Tibial artery (tissue), 4 donors: Measurements from ENCODE around the gene PDE9A.

Experiments
- DNase-seq, 2 donors: peaks; one replicate each; pipeline ENCODE4 v3.0.0-alpha.2; 2019
- H3K27ac ChIP-seq, 2 donors: fragments of 200-600 bp; sonication (generic) in 1 of 2; 1 replicate in 1 of 2; 2 replicates in 1 of 2; pipeline ENCODE4 v1.5.1; 2018 to 2019; ENCODE audit warnings: mild to moderate bottlenecking in 1 of 2
- H3K27me3 ChIP-seq, 2 donors: fragments of 200-600 bp; sonication (generic) in 1 of 2; one replicate each; pipeline versions ENCODE4 v1.5.1 to v1.6.0; 2016 to 2019
- H3K36me3 ChIP-seq, 3 donors: fragments of 200-600 bp; sonication (generic) in 2 of 3; one replicate each; pipeline ENCODE4 v1.5.1; 2016 to 2019; ENCODE audit warnings: mild to moderate bottlenecking in 2 of 3
- H3K4me1 ChIP-seq, 4 donors: fragments of 200-600 bp; sonication (generic) in 2 of 4; 1 replicate in 3 of 4; 2 replicates in 1 of 4; pipeline ENCODE4 v1.5.1; 2016 to 2019
- H3K4me3 ChIP-seq, 2 donors: fragments of 200-600 bp; sonication (generic) in 1 of 2; 1 replicate in 1 of 2; 2 replicates in 1 of 2; pipeline ENCODE4 v1.5.1; 2018 to 2019; ENCODE audit warnings: mild to moderate bottlenecking in 2 of 2
- H3K9me3 ChIP-seq, 3 donors: fragments of 200-600 bp; sonication (generic) in 1 of 3; one replicate each; pipeline ENCODE4 v1.5.1; 2016 to 2019
- intact Hi-C: fragments of 100-400 bp; cut with DNase I; formaldehyde crosslinking; loops from one replicate; pipeline ENCODE4 v1.15.0; 2023; ENCODE audit warnings: low total_unique reads
- TF ChIP-seq, protein P1 (sequence below), 2 experiments: fragments of 200-600 bp in 1 of 2; fragments of 450-650 bp in 1 of 2; IDR thresholded peaks; one replicate each; pipeline ENCODE4 v1.5.1; 2017 to 2019; ENCODE audit warnings: antibody characterized with exemption in 2 of 2, mild to moderate bottlenecking in 1 of 2, moderate library complexity in 1 of 2

The PDE9A gene

DNA sequence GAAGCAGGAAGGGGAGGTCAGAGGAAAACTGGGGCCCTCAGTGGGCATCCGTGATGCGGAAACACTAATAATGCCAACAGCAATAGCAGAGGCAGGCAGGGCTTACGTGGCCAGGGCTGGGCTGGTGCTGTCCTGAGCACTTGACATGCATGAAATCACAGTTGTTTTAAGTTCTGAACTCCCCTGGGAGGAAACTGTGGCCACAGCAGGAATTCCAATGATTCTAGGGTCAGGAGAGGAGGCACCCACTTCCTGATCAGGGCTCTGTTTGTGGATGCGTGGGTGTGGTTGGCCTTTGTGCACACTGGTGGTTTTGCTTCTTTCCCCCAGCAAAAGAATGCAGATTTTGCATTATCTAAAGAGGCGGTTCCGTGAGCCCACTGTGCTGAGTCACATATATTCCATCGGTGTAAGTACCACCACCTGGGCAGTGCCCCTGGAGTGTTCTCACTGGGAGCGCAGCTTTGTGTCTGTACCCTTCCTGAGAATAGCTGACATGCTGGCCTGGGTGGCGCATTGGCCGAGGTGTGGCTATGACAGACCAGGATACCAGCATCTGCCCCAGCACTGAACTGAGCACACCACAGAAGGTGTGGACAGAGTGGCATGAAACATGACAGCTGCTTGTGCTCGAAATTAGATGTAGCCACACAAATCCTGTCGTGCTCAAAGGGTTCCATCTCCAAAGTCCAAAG is 71.0 kb downstream of the PDE9A start:
- H3K4me3 ChIP-seq = no peak overlapping the region
- H3K4me1 ChIP-seq = peaks cover 0 to 6% (median 2%) of the 10 kb centered on the region in 4 donors
- no peaks in the 10 kb centered on the region for H3K36me3 ChIP-seq
- no peak for DNase-seq
- TF ChIP-seq, protein P1, sequence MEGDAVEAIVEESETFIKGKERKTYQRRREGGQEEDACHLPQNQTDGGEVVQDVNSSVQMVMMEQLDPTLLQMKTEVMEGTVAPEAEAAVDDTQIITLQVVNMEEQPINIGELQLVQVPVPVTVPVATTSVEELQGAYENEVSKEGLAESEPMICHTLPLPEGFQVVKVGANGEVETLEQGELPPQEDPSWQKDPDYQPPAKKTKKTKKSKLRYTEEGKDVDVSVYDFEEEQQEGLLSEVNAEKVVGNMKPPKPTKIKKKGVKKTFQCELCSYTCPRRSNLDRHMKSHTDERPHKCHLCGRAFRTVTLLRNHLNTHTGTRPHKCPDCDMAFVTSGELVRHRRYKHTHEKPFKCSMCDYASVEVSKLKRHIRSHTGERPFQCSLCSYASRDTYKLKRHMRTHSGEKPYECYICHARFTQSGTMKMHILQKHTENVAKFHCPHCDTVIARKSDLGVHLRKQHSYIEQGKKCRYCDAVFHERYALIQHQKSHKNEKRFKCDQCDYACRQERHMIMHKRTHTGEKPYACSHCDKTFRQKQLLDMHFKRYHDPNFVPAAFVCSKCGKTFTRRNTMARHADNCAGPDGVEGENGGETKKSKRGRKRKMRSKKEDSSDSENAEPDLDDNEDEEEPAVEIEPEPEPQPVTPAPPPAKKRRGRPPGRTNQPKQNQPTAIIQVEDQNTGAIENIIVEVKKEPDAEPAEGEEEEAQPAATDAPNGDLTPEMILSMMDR (IDR thresholded peaks at IDR 0.05) = no peak
- no peaks in the 10 kb centered on the region for H3K9me3 ChIP-seq
- no peaks in the 10 kb centered on the region for H3K27me3 ChIP-seq
- intact Hi-C loops = no loop called here
- H3K27ac ChIP-seq = no peak overlapping the region

DNA sequence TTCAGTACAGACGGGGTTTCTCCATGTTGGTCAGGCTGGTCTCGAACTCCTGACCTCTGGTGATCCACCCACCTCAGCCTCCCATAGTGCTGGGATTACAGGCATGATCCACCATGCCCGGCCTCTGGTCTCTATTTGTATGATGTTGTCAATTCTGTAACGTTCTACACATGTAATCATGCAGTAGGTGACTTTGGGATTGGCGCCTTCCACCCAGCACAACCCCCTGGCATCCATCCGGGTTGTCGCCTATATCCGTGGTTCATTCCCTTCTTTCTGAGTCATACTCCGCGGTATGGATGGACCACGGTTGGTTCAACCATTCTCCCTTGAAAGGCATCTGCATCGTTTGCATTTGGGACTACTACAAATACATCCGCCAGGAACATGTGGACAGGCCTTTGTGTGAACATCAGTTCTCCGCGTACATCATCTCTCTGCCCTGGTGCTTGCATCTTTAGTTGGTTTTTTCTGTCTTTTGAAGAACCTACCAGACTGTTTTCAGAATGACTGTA is 72.1 kb downstream of the PDE9A start:
- Histone ChIP-seq H3K4me1 (peaks cover 0 to 6% (median 2%) of the 10 kb centered on the region in 4 donors), H3K4me3 (no peak overlapping the region), H3K9me3 (no peaks in the 10 kb centered on the region), H3K27ac (no peak overlapping the region), H3K27me3 (no peaks in the 10 kb centered on the region), H3K36me3 (no peaks in the 10 kb centered on the region)
- TF ChIP-seq, protein P1 (IDR thresholded peaks at IDR 0.05) = no peak
- intact Hi-C loops = no loop called here
- DNase-seq = no peak

DNA sequence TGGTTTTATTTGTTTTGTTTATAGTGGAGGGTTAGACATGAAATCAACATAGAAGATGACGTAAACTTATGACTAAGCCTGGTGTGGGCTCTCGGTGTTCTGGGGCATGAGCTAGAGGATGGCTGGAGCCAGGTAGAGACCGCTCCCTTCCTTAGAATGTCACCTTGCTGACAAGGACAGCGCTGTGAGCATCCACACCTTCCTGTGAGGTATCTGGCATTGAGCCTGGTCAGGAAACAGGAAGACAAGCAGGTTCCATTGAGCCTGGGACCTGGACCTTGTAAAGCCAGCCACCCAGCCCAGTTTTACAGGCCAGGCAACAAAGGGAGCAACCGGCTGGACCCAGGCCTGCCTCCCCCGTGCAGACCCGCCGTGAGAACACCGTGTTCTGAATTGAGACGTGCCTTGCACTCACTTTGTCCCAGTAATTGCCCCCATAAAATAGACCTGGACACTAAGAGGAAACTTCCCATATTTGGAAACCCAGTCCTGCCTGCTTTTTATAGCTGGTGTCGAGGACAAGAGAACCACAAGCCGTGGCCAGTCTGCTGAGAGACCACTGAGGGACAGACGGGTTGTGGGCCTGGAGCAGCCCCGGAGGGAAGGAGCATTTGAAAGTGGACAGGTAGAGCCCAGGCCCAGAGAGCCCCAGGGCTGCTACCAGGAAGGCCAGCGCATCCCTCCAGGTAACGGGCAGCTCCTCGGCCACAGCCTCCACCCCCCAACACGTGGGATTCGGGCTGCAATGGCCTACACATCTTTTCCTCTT is 78.0 kb downstream of the PDE9A start:
- peaks cover 0 to 8% (median 0%) of the 10 kb centered on the region in 4 donors for H3K4me1 ChIP-seq
- H3K27ac ChIP-seq = no peak overlapping the region
- H3K27me3 ChIP-seq = no peaks in the 10 kb centered on the region
- H3K9me3 ChIP-seq = no peaks in the 10 kb centered on the region
- intact Hi-C loops = no loop called here
- H3K36me3 ChIP-seq = peaks cover 0 to 3% (median 0%) of the 10 kb centered on the region in 3 donors
- no peak overlapping the region for H3K4me3 ChIP-seq
- DNase-seq = no peak
- TF ChIP-seq, protein P1 (IDR thresholded peaks at IDR 0.05) = no peak

DNA sequence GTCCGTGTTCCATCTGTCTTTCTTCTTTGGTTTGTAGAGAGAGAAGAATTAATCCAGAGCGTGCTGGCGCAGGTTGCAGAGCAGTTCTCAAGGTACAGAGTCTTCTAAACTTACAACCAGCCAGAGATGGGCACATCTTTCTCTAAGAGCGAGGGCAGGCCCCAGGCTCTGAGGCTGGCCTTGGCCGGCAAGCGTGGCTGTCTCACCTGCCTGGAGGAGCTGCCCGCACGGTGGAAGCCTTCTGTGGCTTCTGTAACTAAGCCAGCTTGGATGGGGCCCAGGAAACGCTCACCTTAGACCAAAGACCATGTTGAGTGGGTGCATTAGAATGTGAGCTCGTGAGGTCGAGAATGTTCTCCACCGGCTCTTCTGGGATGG is 78.6 kb downstream of the PDE9A start:
- TF ChIP-seq, protein P1 (IDR thresholded peaks at IDR 0.05) = no peak
- no peak for DNase-seq
- peaks cover 0 to 8% (median 0%) of the 10 kb centered on the region in 4 donors for H3K4me1 ChIP-seq
- H3K9me3 ChIP-seq = no peaks in the 10 kb centered on the region
- no peak overlapping the region for H3K27ac ChIP-seq
- no peak overlapping the region for H3K4me3 ChIP-seq
- H3K36me3 ChIP-seq = peaks cover 0 to 3% (median 0%) of the 10 kb centered on the region in 3 donors
- intact Hi-C loops = no loop called here
- H3K27me3 ChIP-seq = no peaks in the 10 kb centered on the region

DNA sequence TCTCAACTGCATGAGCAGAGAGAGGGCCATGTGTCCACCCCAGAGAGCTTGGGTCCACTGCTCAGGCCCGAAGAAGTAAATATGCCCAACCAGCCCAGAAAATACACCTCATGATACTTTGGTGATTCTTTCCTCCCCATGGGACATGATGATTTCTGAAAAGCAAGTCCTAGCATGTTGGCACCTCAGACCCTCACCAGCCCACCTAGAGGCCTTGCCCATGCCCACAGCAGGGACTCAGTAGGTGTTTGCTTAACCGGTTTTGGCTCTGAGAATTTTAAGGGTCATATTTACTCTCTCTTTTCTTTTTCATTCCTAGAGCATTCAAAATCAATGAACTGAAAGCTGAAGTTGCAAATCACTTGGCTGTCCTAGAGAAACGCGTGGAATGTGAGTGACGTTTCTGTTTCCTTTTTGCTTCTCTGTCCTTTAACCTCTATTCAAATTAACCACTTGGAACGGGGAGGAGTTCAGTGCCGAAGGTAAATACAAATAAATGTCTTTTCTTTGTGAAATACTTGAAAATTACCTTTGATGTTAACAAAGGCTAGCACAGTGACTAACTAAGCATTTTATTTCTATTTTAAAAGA is 79.7 kb downstream of the PDE9A start:
- Histone ChIP-seq H3K36me3 (peaks cover 0 to 3% (median 0%) of the 10 kb centered on the region in 3 donors), H3K27ac (no peak overlapping the region), H3K4me1 (peaks cover 0 to 8% (median 0%) of the 10 kb centered on the region in 4 donors), H3K27me3 (no peaks in the 10 kb centered on the region), H3K4me3 (no peak overlapping the region), H3K9me3 (no peaks in the 10 kb centered on the region)
- TF ChIP-seq, protein P1 (IDR thresholded peaks at IDR 0.05) = no peak
- intact Hi-C loops = no loop called here
- no peak for DNase-seq
